HepG2 (cell line): Measurements from ENCODE around the gene GRIK2. TPM values are rescaled to one million over a fixed set of nuclear protein-coding genes. Genes with fewer than 3 reads are reported as not detected.

Experiments used
- ATAC-seq: fragments of 200-7000 bp; cut with Tn5 transposase; 3 replicates; pipeline ENCODE4 v1.9.1; 2020; ENCODE audit warnings: mild to moderate bottlenecking, moderate library complexity
- BruUV-seq: library from RNA; stranded (reverse); fragments of 400-500 nt; replicated peaks from 2 replicates; lab custom pipeline; 2021; lab: Mats Ljungman, UMichigan
- CTCF ChIA-PET: fragments of 300-600 bp; formaldehyde crosslinking; extraction: SDS; loops from one replicate; lab custom pipeline; 2021; ENCODE audit warnings: low total read pairs, inconsistent platforms, low intra/inter-chr PET ratio; lab: Yijun Ruan, JAX
- POLR2A ChIA-PET: fragments of 350-600 bp; sonication (Branson Sonifier 250); formaldehyde crosslinking; loops from one replicate; lab custom pipeline; 2020; ENCODE audit warnings: antibody characterized with exemption, inconsistent platforms; lab: Yijun Ruan, JAX
- DNase-seq: peaks from one replicate; pipeline ENCODE4 v3.0.0-alpha.2; 2015; ENCODE audit warnings: low spot score
- FAIRE-seq: peaks from 3 replicates; lab custom pipeline; 2011; peaks lifted over from hg19 to GRCh38; lab: Jason Lieb, UNC
- H2AFZ ChIP-seq: one replicate; pipeline ENCODE4 v1.6.1; 2011; ENCODE audit warnings: low read length, inconsistent platforms
- H3K27ac ChIP-seq: fragments of 300-600 bp; 3 replicates; pipeline ENCODE4 v1.8.0; 2011; ENCODE audit warnings: mixed run types, mild to moderate bottlenecking, mixed read lengths, low read length, inconsistent platforms; ENCODE audit not compliant: insufficient read depth; ENCODE audit errors: extremely low read length
- H3K27me3 ChIP-seq, 2 experiments: fragments of 200-600 bp in 1 of 2; 2 replicates in 1 of 2; 3 replicates in 1 of 2; pipeline versions ENCODE4 v1.6.0 to v1.8.0; 2011; ENCODE audit warnings: low read length in 2 of 2, mild to moderate bottlenecking in 2 of 2, moderate library complexity in 2 of 2, inconsistent platforms in 1 of 2; ENCODE audit not compliant: insufficient read depth in 2 of 2, control insufficient read depth in 1 of 2
- H3K36me3 ChIP-seq, 2 experiments: fragments of 200-600 bp in 1 of 2; replicated peaks in 1 of 2; 2 replicates in 1 of 2; 3 replicates in 1 of 2; pipeline versions ENCODE4 v1.5.1 to v1.8.0; 2011; ENCODE audit warnings: low read length in 2 of 2, inconsistent platforms in 1 of 2; ENCODE audit not compliant: insufficient read depth in 2 of 2, control insufficient read depth in 1 of 2
- H3K4me1 ChIP-seq: 2 replicates; pipeline ENCODE4 v1.5.1; 2012; ENCODE audit warnings: low read length, inconsistent platforms; ENCODE audit not compliant: insufficient read depth
- H3K4me2 ChIP-seq: 2 replicates; pipeline ENCODE4 v1.6.0; 2011; ENCODE audit warnings: low read depth, low read length, inconsistent platforms
- H3K4me3 ChIP-seq, 3 experiments: fragments of 200-600 bp in 1 of 3; sonication (generic), shearing (Covaris generic) in 1 of 3; replicated peaks in 1 of 3; 2 replicates each; pipeline ENCODE4 v1.5.1; 2011 to 2016; ENCODE audit warnings: low read length in 3 of 3, inconsistent platforms in 2 of 3, low read depth in 2 of 3, mild to moderate bottlenecking in 2 of 3, control low read depth in 1 of 3, mixed read lengths in 1 of 3; ENCODE audit not compliant: insufficient read depth in 1 of 3
- H3K79me2 ChIP-seq: one replicate; pipeline ENCODE4 v1.6.1; 2011; ENCODE audit warnings: low read length, inconsistent platforms; ENCODE audit not compliant: insufficient read depth
- H3K9ac ChIP-seq: 2 replicates; pipeline ENCODE4 v1.6.0; 2011; ENCODE audit warnings: mild to moderate bottlenecking, low read depth, low read length, inconsistent platforms; ENCODE audit not compliant: insufficient read depth
- H3K9me3 ChIP-seq: 2 replicates; pipeline ENCODE4 v1.5.1; 2012; ENCODE audit warnings: mild to moderate bottlenecking, low read length
- H4K20me1 ChIP-seq: 2 replicates; pipeline ENCODE4 v1.6.0; 2011; ENCODE audit warnings: inconsistent platforms, mild to moderate bottlenecking, low read length, moderate library complexity; ENCODE audit not compliant: insufficient read depth
- ATF7-NPFF ChIP-seq: sonication (generic); formaldehyde crosslinking; IDR thresholded peaks from 2 replicates; pipeline ENCODE4 v1.8.1; 2023; ENCODE audit warnings: mild to moderate bottlenecking, low read depth, missing genetic modification reagents, moderate library complexity
- CHD2 ChIP-seq: IDR thresholded peaks from 2 replicates; pipeline ENCODE4 v1.6.1; 2011; ENCODE audit warnings: low read depth, low read length, improper control_type of control experiment
- ERF ChIP-seq: IDR thresholded peaks from 2 replicates; pipeline ENCODE4 v1.6.1; 2018; ENCODE audit warnings: missing biosample characterization, missing genetic modification reagents
- GATA4 ChIP-seq: sonication (generic); IDR thresholded peaks from 2 replicates; pipeline ENCODE4 v1.6.1; 2016; ENCODE audit warnings: antibody characterized with exemption, low read depth, borderline replicate concordance
- HMGA1 ChIP-seq: sonication (generic); formaldehyde crosslinking; conservative IDR thresholded peaks from 2 replicates; pipeline ENCODE4 v1.4.0; 2020; ENCODE audit warnings: missing genetic modification reagents
- IKZF4 ChIP-seq: sonication (generic); formaldehyde crosslinking; IDR thresholded peaks from 2 replicates; pipeline ENCODE4 v1.5.1; 2020; ENCODE audit warnings: borderline replicate concordance, mild to moderate bottlenecking, low read depth, missing genetic modification reagents; ENCODE audit errors: not compliant biosample characterization
- KLF16 ChIP-seq, 2 experiments: sonication (generic) in 1 of 2; formaldehyde crosslinking in 1 of 2; IDR thresholded peaks; 2 replicates each; pipeline versions ENCODE4 v1.6.1 to v1.8.0; 2016 to 2023; ENCODE audit warnings: missing genetic modification reagents in 2 of 2, missing compliant biosample characterization in 1 of 2
- MAX ChIP-seq: IDR thresholded peaks from 2 replicates; pipeline ENCODE4 v1.6.1; 2012; ENCODE audit warnings: inconsistent platforms
- MTA1 ChIP-seq: sonication (generic); formaldehyde crosslinking; IDR thresholded peaks from 2 replicates; pipeline ENCODE4 v1.4.0; 2020; ENCODE audit warnings: missing genetic modification reagents, mild to moderate bottlenecking, borderline replicate concordance
- RARA ChIP-seq: IDR thresholded peaks from 2 replicates; pipeline ENCODE4 v1.6.1; 2016; ENCODE audit warnings: missing genetic modification reagents, missing compliant biosample characterization
- RFXAP ChIP-seq: sonication (generic); formaldehyde crosslinking; IDR thresholded peaks from 2 replicates; pipeline ENCODE4 v1.4.0; 2020; ENCODE audit warnings: missing genetic modification reagents, borderline replicate concordance
- ZC3H13 ChIP-seq: sonication (generic); formaldehyde crosslinking; IDR thresholded peaks from 2 replicates; pipeline ENCODE4 v1.8.1; 2023; ENCODE audit warnings: mild to moderate bottlenecking, missing genetic modification reagents, moderate library complexity
- ZNF225 ChIP-seq: sonication (generic); formaldehyde crosslinking; IDR thresholded peaks from 2 replicates; pipeline ENCODE4 v1.4.0; 2020; ENCODE audit warnings: mild to moderate bottlenecking, missing genetic modification reagents
- ZNF251 ChIP-seq: sonication (generic); formaldehyde crosslinking; IDR thresholded peaks from 2 replicates; pipeline ENCODE4 v1.9.0; 2021; ENCODE audit warnings: mild to moderate bottlenecking, missing genetic modification reagents
- ZNF337 ChIP-seq: sonication (generic); formaldehyde crosslinking; IDR thresholded peaks from 2 replicates; pipeline ENCODE4 v1.5.1; 2020; ENCODE audit warnings: missing genetic modification reagents, low read depth, mild to moderate bottlenecking, borderline replicate concordance
- ZNF549 ChIP-seq: sonication (generic); formaldehyde crosslinking; IDR thresholded peaks from 2 replicates; pipeline ENCODE4 v1.5.0; 2020; ENCODE audit warnings: missing genetic modification reagents
- ZNF607 ChIP-seq: sonication (generic); formaldehyde crosslinking; IDR thresholded peaks from 2 replicates; pipeline ENCODE4 v1.5.1; 2020; ENCODE audit warnings: missing genetic modification reagents, mild to moderate bottlenecking, borderline replicate concordance
- WGBS: methylation state at CpG from one replicate; pipeline ENCODE4 v1.1.6; 2017; ENCODE audit warnings: low lambda C conversion rate; 5-methylcytosine and 5-hydroxymethylcytosine counted together
- in situ Hi-C: cut with HindIII; loops from 2 replicates; pipeline ENCODE4 v1.10.0; 2017; ENCODE audit warnings: low pct_unique_long_range_greater_than_20kb; ENCODE audit not compliant: extremely low pct_ligation_motif_present
- intact Hi-C: fragments of 100-400 bp; cut with micrococcal nuclease; formaldehyde crosslinking; loops from one replicate; pipeline ENCODE4 v1.10.0; 2022; ENCODE audit not compliant: unreplicated experiment
- polyA plus RNA-seq, 8 experiments: library from polyadenylated mRNA; depleted of rRNA in 3 of 8; stranded (reverse) in 7 of 8; unstranded in 1 of 8; fragments of >200 nt; fragmentation: Illumina TruSeq in 4 of 8; extraction: Trizol in 4 of 8; gene quantifications; 2 replicates each; pipeline versions ENCODE4 v1.2.1 to v1.2.3, GENCODE V29; 2011 to 2016; ENCODE audit warnings: low read depth in 4 of 8, missing spikeins in 1 of 8, mixed read lengths in 1 of 8; ENCODE audit not compliant: insufficient read depth in 1 of 8
- total RNA-seq, 5 experiments: library from RNA; depleted of rRNA; stranded (reverse); fragments of >200 nt; fragmentation: Illumina TruSeq; extraction: Trizol; gene quantifications; 2 replicates each; pipeline ENCODE4 v1.2.3, GENCODE V29; 2016; ENCODE audit warnings: low read depth in 1 of 5

GRIK2 gene
- total and polyA plus RNA-seq, 2 of the 13 experiments (the other 11 are each of a cell fraction or from before 2014, with no cell fraction given) = not detected

- BruUV-seq = no TSS peak
- no peaks in the 10 kb centered on the region for H3K36me3 ChIP-seq
- H3K27ac ChIP-seq = no peak overlapping the region
- in situ Hi-C loops = no loop called here
- H4K20me1 ChIP-seq = no peaks in the 10 kb centered on the region
- intact Hi-C loops = no loop called here
- no peaks in the 10 kb centered on the region for H3K4me1 ChIP-seq
- H3K4me3 ChIP-seq = no peak overlapping the region
- WGBS = 0% methylated on average over 1 of the region's 1 CpG
- CTCF ChIA-PET = no interaction called here
- no peaks in the 10 kb centered on the region for H3K9me3 ChIP-seq
- FAIRE-seq (no peak), DNase-seq (no peak), ATAC-seq (no peak)
- H3K4me2 ChIP-seq = no peak overlapping the region
- POLR2A ChIA-PET = no interaction called here
- TF ChIP-seq ZNF549 = no peak
- TF ChIP-seq GATA4 = no peak
- no peak for TF ChIP-seq ZC3H13 (CRISPR knock-in tag)
- TF ChIP-seq MAX = no peak
- TF ChIP-seq ZNF337 = no peak
- TF ChIP-seq IKZF4 = no peak
- no peak for TF ChIP-seq KLF16 (CRISPR knock-in tag; IDR thresholded peaks at IDR 0.05)
- no peak for TF ChIP-seq ZNF251
- no peak for TF ChIP-seq RARA
- no peak for TF ChIP-seq ZNF607
- TF ChIP-seq ZNF225 (CRISPR knock-in tag) = no peak
- H3K9ac ChIP-seq = no peak overlapping the region
- H3K79me2 ChIP-seq = no peaks in the 10 kb centered on the region
- H2AFZ ChIP-seq = no peak overlapping the region
- H3K27me3 ChIP-seq = no peaks in the 10 kb centered on the region
Observed at GRCh38 chr6:101747716-101748115, 354.2 kb downstream of the GRIK2 start.

- Histone ChIP-seq H2AFZ (no peak overlapping the region), H3K4me3 (no peak overlapping the region), H3K4me1 (no peaks in the 10 kb centered on the region), H3K79me2 (no peaks in the 10 kb centered on the region), H3K9ac (no peak overlapping the region), H4K20me1 (no peaks in the 10 kb centered on the region), H3K36me3 (no peaks in the 10 kb centered on the region), H3K27me3 (no peaks in the 10 kb centered on the region), H3K27ac (no peak overlapping the region), H3K4me2 (no peak overlapping the region), H3K9me3 (no peaks in the 10 kb centered on the region)
- in situ Hi-C loops = no loop called here
- ATAC-seq (no peak), DNase-seq (no peak), FAIRE-seq (no peak)
- no TSS peak for BruUV-seq
- WGBS = 95% methylated on average over 1 of the region's 1 CpG
- intact Hi-C loops = no loop called here
- ChIA-PET CTCF (no interaction called here), POLR2A (no interaction called here)
- TF ChIP-seq MTA1 (CRISPR knock-in tag) = no peak
- TF ChIP-seq ERF (CRISPR knock-in tag) = no peak
- no peak for TF ChIP-seq CHD2
- no peak for TF ChIP-seq HMGA1 (CRISPR knock-in tag)
- no peak for TF ChIP-seq RFXAP (CRISPR knock-in tag)
- no peak for TF ChIP-seq ATF7-NPFF (CRISPR knock-in tag)
Observed at GRCh38 chr6:101755931-101756330, 362.4 kb downstream of the GRIK2 start.
